CD4-positive, CD25-positive, alpha-beta regulatory T cell (primary cell): ENCODE data around the gene PRR20G. TPM values are rescaled to one million over a fixed set of nuclear protein-coding genes. Genes with fewer than 3 reads are reported as not detected.

ENCODE experiments used
- ATAC-seq, 2 donors: fragments of 150-1000 bp; cut with Tn5 transposase; one replicate each; pipeline ENCODE4 v1.10.0; 2021; ENCODE audit warnings: low read depth in 2 of 2, moderate number of reproducible peaks in 2 of 2, moderate library complexity in 1 of 2
- DNase-seq, 3 donors: peaks; one replicate each; pipeline versions ENCODE4 v3.0.0 to v3.0.0-alpha.2; 2012 to 2022; ENCODE audit warnings: mixed read lengths in 1 of 3
- H3K27ac ChIP-seq: one replicate; pipeline ENCODE4 v1.7.0; 2013; ENCODE audit warnings: mild to moderate bottlenecking, low read length; ENCODE audit not compliant: insufficient read depth, poor library complexity, severe bottlenecking
- H3K27me3 ChIP-seq: one replicate; pipeline ENCODE4 v1.7.0; 2013; ENCODE audit warnings: low read length; ENCODE audit not compliant: control insufficient read depth, insufficient read depth
- H3K36me3 ChIP-seq: one replicate; pipeline ENCODE4 v1.7.0; 2013; ENCODE audit warnings: mild to moderate bottlenecking, low read length, moderate library complexity; ENCODE audit not compliant: control insufficient read depth, insufficient read depth
- H3K4me1 ChIP-seq: 2 replicates; pipeline ENCODE4 v1.7.0; 2013; ENCODE audit warnings: mild to moderate bottlenecking, low read length; ENCODE audit not compliant: insufficient read depth, control insufficient read depth, poor library complexity, severe bottlenecking
- H3K4me3 ChIP-seq: one replicate; pipeline ENCODE4 v1.7.0; 2013; ENCODE audit warnings: low read depth, mild to moderate bottlenecking, low read length, moderate library complexity
- H3K9me3 ChIP-seq, 2 experiments: 1 replicate in 1 of 2; 2 replicates in 1 of 2; pipeline ENCODE4 v1.7.0; 2013; ENCODE audit warnings: low read length in 2 of 2, mild to moderate bottlenecking in 1 of 2, moderate library complexity in 1 of 2; ENCODE audit not compliant: control insufficient read depth in 2 of 2
- H3K27ac Mint-ChIP-seq, 3 donors: one replicate each; pipeline ENCODE4 v1.8.0; 2020 to 2022; ENCODE audit warnings: mild to moderate bottlenecking in 3 of 3, mixed read lengths in 3 of 3, moderate library complexity in 2 of 3
- H3K27me3 Mint-ChIP-seq: one replicate; pipeline ENCODE4 v1.8.0; 2022; ENCODE audit warnings: mild to moderate bottlenecking, mixed read lengths
- H3K36me3 Mint-ChIP-seq: one replicate; pipeline ENCODE4 v1.8.0; 2020; ENCODE audit warnings: mixed read lengths
- H3K4me1 Mint-ChIP-seq, 4 donors: one replicate each; pipeline ENCODE4 v1.8.0; 2020 to 2022; ENCODE audit warnings: mixed read lengths in 4 of 4, mild to moderate bottlenecking in 1 of 4
- H3K4me3 Mint-ChIP-seq, 4 donors: one replicate each; pipeline ENCODE4 v1.8.0; 2020 to 2022; ENCODE audit warnings: mild to moderate bottlenecking in 4 of 4, mixed read lengths in 4 of 4, moderate library complexity in 3 of 4
- H3K9me3 Mint-ChIP-seq, 7 donors: one replicate each; pipeline ENCODE4 v1.8.0; 2020 to 2022; ENCODE audit warnings: mixed read lengths in 7 of 7, mild to moderate bottlenecking in 3 of 7, moderate library complexity in 2 of 7
- polyA plus RNA-seq, 4 donors: library from polyadenylated mRNA; unstranded; fragments of 300-500 nt; fragmentation: Illumina TruSeq; gene quantifications; one replicate each; pipeline ENCODE4 v1.2.3, GENCODE V29; 2021
- total RNA-seq: library from RNA; stranded (reverse); gene quantifications from one replicate; pipeline ENCODE4 v1.2.3, GENCODE V29; 2022

PRR20G gene
- total RNA-seq = not detected
- not detected for polyA plus RNA-seq

DNA sequence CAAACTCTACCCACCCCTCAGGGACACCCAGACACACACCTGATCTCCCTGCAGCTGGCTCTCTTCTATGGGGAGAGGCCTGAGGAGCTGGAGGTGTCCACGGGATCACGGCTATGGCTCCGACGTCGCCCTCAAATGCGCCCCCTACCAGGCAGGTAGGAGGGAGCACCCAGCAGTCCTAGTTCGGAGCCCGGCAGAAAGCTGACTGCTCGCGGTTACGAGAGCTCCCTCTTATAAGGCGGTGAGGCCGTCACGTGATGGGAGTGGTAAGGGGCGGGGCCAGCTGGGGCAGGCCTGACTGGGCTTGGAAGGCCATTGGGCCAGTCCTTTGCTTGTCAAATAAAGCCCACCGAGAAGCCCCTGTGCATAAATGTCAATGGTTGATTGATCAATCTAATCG is at the start of gene PRR20G:
PRR20G (minus strand) TSS at position 207 of the 400 bp plus-strand sequence. CDS start 681 bp downstream, outside the sequence.
- no peaks in the 10 kb centered on the region for H3K36me3 Mint-ChIP-seq
- no peak within 1 kb of the TSS for H3K4me3 Mint-ChIP-seq
- DNase-seq (no peak), ATAC-seq (no peak)
- peaks cover 0 to 5% (median 0%) of the 10 kb centered on the region in 4 donors for H3K4me1 Mint-ChIP-seq
- no peaks in the 10 kb centered on the region for H3K27me3 Mint-ChIP-seq
- no peak within 1 kb of the TSS for H3K27ac ChIP-seq
- no peaks in the 10 kb centered on the region for H3K9me3 ChIP-seq
- no peaks in the 10 kb centered on the region for H3K36me3 ChIP-seq
- peaks cover 0 to 3% (median 0%) of the 10 kb centered on the region in 7 donors for H3K9me3 Mint-ChIP-seq
- H3K4me1 ChIP-seq = no peaks in the 10 kb centered on the region
- no peaks in the 10 kb centered on the region for H3K27me3 ChIP-seq
- H3K4me3 ChIP-seq = no peak within 1 kb of the TSS
- H3K27ac Mint-ChIP-seq = no peak within 1 kb of the TSS

- Histone ChIP-seq H3K4me1 (no peaks in the 10 kb centered on the region), H3K9me3 (peaks cover 0 to 3% of the 10 kb centered on the region in 2 experiments), H3K4me3 (no peak overlapping the region), H3K27me3 (peaks cover 3% of the 10 kb centered on the region), H3K36me3 (no peaks in the 10 kb centered on the region), H3K27ac (no peak overlapping the region)
- Mint-ChIP-seq H3K9me3 (peaks cover 5 to 12% (median 8%) of the 10 kb centered on the region in 7 donors), H3K36me3 (no peaks in the 10 kb centered on the region), H3K4me3 (no peak overlapping the region), H3K27ac (no peak overlapping the region), H3K4me1 (no peaks in the 10 kb centered on the region), H3K27me3 (peaks cover 11% of the 10 kb centered on the region)
- ATAC-seq = no peak
- DNase-seq = no peak
Measured at GRCh38 chr3:127337001-127337400, 49.2 kb upstream of the PRR20G start.

DNA sequence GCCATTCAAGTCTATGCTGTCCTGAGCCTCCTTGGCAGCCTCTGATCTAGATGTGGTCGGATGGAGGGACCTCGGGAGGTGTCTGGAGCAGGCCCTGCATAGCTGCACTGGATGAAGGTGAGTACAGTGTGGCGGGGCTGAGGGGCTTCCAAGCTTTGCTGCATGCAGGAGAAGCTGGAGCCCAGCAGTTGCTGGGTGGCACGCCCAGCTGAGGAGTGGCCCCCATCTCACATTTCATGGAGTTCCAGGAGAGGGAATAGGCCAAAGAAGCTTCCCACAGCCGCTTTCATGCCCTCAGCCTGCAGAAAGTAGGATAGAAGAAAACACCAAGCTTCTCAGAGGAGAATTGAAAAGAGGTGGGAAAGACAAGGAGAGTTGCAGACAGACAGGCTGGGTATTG is 48.3 kb upstream of the PRR20G start:
- Mint-ChIP-seq H3K9me3 (peaks cover 5 to 17% (median 8%) of the 10 kb centered on the region in 7 donors), H3K4me3 (no peak overlapping the region), H3K4me1 (no peaks in the 10 kb centered on the region), H3K27ac (no peak overlapping the region), H3K36me3 (no peaks in the 10 kb centered on the region), H3K27me3 (peaks cover 11% of the 10 kb centered on the region)
- Histone ChIP-seq H3K4me3 (no peak overlapping the region), H3K9me3 (peaks cover 0 to 9% of the 10 kb centered on the region in 2 experiments), H3K27ac (no peak overlapping the region), H3K27me3 (peaks cover 3% of the 10 kb centered on the region), H3K36me3 (no peaks in the 10 kb centered on the region), H3K4me1 (no peaks in the 10 kb centered on the region)
- ATAC-seq = no peak
- no peak for DNase-seq

DNA sequence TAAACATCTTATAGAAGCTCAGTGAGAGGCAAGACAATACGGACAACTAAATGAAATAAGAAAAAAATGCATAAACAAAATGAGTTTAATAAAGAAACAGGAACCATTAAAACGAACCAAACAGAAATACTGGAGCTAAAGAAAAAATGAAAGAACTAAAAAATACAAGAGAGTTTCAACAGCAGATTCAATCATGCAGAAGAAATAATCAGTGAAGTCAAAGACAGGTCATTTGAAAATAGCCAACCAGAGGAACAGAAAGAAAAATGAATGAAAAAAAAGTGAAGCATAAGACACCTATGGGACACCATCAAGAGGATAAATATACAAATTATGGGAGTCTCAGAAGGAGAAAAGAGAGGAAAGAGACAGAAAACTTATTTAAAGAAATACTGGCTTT is 42.5 kb upstream of the PRR20G start:
- H3K9me3 ChIP-seq = peaks cover 11 to 19% of the 10 kb centered on the region in 2 experiments
- H3K27me3 Mint-ChIP-seq = peaks cover 11% of the 10 kb centered on the region
- H3K4me1 Mint-ChIP-seq = no peaks in the 10 kb centered on the region

GRCh38 chr3:127329631-127330285 is 41.9 kb upstream of the PRR20G start:
- DNase-seq = no peak
- peaks cover 11 to 19% of the 10 kb centered on the region in 2 experiments for H3K9me3 ChIP-seq
- no peak overlapping the region for H3K4me3 ChIP-seq
- Mint-ChIP-seq H3K4me3 (no peak overlapping the region), H3K36me3 (no peaks in the 10 kb centered on the region), H3K27me3 (peaks cover 11% of the 10 kb centered on the region), H3K4me1 (no peaks in the 10 kb centered on the region), H3K9me3 (peaks cover 0 to 35% (median 8%) of the 10 kb centered on the region in 7 donors), H3K27ac (no peak overlapping the region)
- H3K36me3 ChIP-seq = no peaks in the 10 kb centered on the region
- no peak for ATAC-seq
- H3K4me1 ChIP-seq = no peaks in the 10 kb centered on the region
- no peak overlapping the region for H3K27ac ChIP-seq
- H3K27me3 ChIP-seq = peaks cover 2% of the 10 kb centered on the region

More for the DNA sequence above, 42.5 kb upstream of the PRR20G start:
- DNase-seq (no peak), ATAC-seq (no peak)
- Histone ChIP-seq H3K27ac (no peak overlapping the region), H3K36me3 (no peaks in the 10 kb centered on the region), H3K4me1 (no peaks in the 10 kb centered on the region), H3K4me3 (no peak overlapping the region), H3K27me3 (peaks cover 3% of the 10 kb centered on the region)
- Mint-ChIP-seq H3K36me3 (no peaks in the 10 kb centered on the region), H3K27ac (no peak overlapping the region), H3K4me3 (no peak overlapping the region), H3K9me3 (peaks cover 0 to 32% (median 8%) of the 10 kb centered on the region in 7 donors)

GRCh38 chr3:127328421-127328820 is 40.6 kb upstream of the PRR20G start:
- peaks cover 11 to 16% of the 10 kb centered on the region in 2 experiments for H3K9me3 ChIP-seq
- no peak overlapping the region for H3K27ac ChIP-seq
- H3K4me1 Mint-ChIP-seq = no peaks in the 10 kb centered on the region
- H3K9me3 Mint-ChIP-seq = peaks cover 0 to 36% (median 8%) of the 10 kb centered on the region in 7 donors
- no peak for ATAC-seq
- no peak for DNase-seq
- no peak overlapping the region for H3K4me3 Mint-ChIP-seq
- no peaks in the 10 kb centered on the region for H3K4me1 ChIP-seq
- no peaks in the 10 kb centered on the region for H3K36me3 ChIP-seq
- no peaks in the 10 kb centered on the region for H3K36me3 Mint-ChIP-seq
- H3K27me3 ChIP-seq = no peaks in the 10 kb centered on the region
- H3K27ac Mint-ChIP-seq = no peak overlapping the region
- peaks cover 11% of the 10 kb centered on the region for H3K27me3 Mint-ChIP-seq
- no peak overlapping the region for H3K4me3 ChIP-seq

GRCh38 chr3:127326341-127326740 is 38.5 kb upstream of the PRR20G start:
- H3K9me3 Mint-ChIP-seq = peaks cover 0 to 34% (median 5%) of the 10 kb centered on the region in 7 donors
- H3K4me3 ChIP-seq = no peak overlapping the region
- H3K36me3 Mint-ChIP-seq = no peaks in the 10 kb centered on the region
- H3K4me1 ChIP-seq = no peaks in the 10 kb centered on the region
- DNase-seq = no peak
- H3K27me3 Mint-ChIP-seq = no peaks in the 10 kb centered on the region
- H3K4me3 Mint-ChIP-seq = no peak overlapping the region
- no peaks in the 10 kb centered on the region for H3K36me3 ChIP-seq
- no peaks in the 10 kb centered on the region for H3K27me3 ChIP-seq
- H3K9me3 ChIP-seq = peaks cover 11% of the 10 kb centered on the region in 2 experiments
- no peak overlapping the region for H3K27ac Mint-ChIP-seq
- no peak for ATAC-seq
- no peak overlapping the region for H3K27ac ChIP-seq
- H3K4me1 Mint-ChIP-seq = no peaks in the 10 kb centered on the region

DNA sequence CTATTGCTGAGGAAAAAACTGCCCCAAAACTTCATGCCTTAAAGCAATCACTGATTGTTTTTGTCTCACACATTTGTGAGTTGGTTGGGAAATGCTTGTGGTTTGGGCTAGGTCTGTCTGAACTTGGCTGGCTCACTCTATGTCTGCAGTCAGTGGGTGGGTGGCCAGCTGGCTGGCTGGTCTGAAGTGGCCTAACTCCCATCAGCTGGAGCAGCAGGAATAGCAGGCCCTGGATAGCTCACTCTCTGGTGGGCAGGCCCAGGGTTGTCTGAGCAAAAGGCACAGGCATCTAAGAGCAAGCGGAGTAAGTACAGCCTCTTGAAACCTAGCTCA is 37.7 kb upstream of the PRR20G start:
- H3K4me1 Mint-ChIP-seq = no peaks in the 10 kb centered on the region
- no peak overlapping the region for H3K27ac Mint-ChIP-seq
- Histone ChIP-seq H3K9me3 (peaks cover 8 to 11% of the 10 kb centered on the region in 2 experiments), H3K27me3 (no peaks in the 10 kb centered on the region), H3K4me3 (no peak overlapping the region), H3K36me3 (no peaks in the 10 kb centered on the region), H3K4me1 (no peaks in the 10 kb centered on the region), H3K27ac (no peak overlapping the region)
- H3K36me3 Mint-ChIP-seq = no peaks in the 10 kb centered on the region
- H3K4me3 Mint-ChIP-seq = no peak overlapping the region
- peaks cover 0 to 34% (median 5%) of the 10 kb centered on the region in 7 donors for H3K9me3 Mint-ChIP-seq
- DNase-seq (no peak), ATAC-seq (no peak)
- no peaks in the 10 kb centered on the region for H3K27me3 Mint-ChIP-seq
